ENCODE results near the gene CLDN17.

DNA sequence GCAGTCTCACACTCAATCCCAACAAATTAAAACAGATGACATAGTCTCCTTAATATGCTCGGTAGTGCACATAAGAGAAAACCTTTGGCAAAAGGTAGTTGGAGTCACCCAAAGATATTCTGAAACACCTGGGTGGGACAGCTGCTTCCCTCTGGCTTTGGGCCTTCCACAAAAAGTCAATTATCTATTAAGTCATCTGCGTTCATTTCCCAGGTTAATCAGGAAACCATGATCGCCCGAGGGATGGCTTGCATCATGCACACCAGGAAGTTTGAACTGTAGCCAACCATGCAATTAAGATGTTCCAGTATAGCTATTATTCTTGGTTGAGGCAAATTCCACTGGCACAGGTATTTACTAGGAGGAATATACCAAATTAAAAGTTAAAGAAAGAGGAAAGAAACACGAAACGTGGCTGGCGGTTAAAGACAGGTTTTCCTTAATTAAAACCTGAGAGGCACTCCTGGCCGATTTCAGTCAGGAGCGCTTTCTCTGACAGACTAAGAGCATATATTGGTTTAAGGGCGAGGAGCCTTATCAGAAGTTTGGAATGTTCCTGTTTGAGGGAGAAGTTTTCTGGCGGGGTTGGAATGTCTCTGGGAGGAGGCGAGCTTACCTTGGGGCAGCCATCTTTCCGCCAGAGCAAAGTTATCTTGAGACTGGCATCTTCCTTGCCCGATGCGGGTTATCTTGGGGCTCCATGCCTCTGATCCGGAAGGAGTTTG, 19.9 kb downstream of the CLDN17 start:
- TF ChIP-seq, protein P1, sequence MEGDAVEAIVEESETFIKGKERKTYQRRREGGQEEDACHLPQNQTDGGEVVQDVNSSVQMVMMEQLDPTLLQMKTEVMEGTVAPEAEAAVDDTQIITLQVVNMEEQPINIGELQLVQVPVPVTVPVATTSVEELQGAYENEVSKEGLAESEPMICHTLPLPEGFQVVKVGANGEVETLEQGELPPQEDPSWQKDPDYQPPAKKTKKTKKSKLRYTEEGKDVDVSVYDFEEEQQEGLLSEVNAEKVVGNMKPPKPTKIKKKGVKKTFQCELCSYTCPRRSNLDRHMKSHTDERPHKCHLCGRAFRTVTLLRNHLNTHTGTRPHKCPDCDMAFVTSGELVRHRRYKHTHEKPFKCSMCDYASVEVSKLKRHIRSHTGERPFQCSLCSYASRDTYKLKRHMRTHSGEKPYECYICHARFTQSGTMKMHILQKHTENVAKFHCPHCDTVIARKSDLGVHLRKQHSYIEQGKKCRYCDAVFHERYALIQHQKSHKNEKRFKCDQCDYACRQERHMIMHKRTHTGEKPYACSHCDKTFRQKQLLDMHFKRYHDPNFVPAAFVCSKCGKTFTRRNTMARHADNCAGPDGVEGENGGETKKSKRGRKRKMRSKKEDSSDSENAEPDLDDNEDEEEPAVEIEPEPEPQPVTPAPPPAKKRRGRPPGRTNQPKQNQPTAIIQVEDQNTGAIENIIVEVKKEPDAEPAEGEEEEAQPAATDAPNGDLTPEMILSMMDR (IDR thresholded peaks at IDR 0.05), result no peak
- TF ChIP-seq POLR2A (IDR thresholded peaks at IDR 0.05), result no peak
